Activated CD8-positive, alpha-beta memory T cell treated with anti-CD3 and anti-CD28 coated beads, Interleukin-2, amount 50 U/mL, for 48 hours (primary cell): Measurements from ENCODE around the gene ARL13A.
A peak's percentile ranks its signal among the peaks of the same experiment; 100 is the strongest.
"Not testable (repeated sequence)": the region's sequence is repeated elsewhere in the genome, so short reads cannot be mapped to it uniquely, and the experiment has no call there.

Experiments
- DNase-seq: peaks from one replicate; pipeline ENCODE4 v3.0.0-alpha.2; 2020

The ARL13A gene

GRCh38 chrX:100994352-100995281 lies 25.1 kb downstream of the ARL13A start:
- DNase-seq, result peak; percentile 46

- peak; percentile 56 for DNase-seq
Measured at GRCh38 chrX:100995469-100995868, 26.0 kb downstream of the ARL13A start.

GRCh38 chrX:100999451-100999850 lies 29.9 kb downstream of the ARL13A start:
- DNase-seq, result no peak

GRCh38 chrX:101009090-101009489 lies 39.6 kb downstream of the ARL13A start:
- no peak for DNase-seq

GRCh38 chrX:101012031-101012430 lies 42.5 kb downstream of the ARL13A start:
- DNase-seq, result not testable (repeated sequence)

- DNase-seq, result no peak
Measured at GRCh38 chrX:101022020-101022419, 52.5 kb downstream of the ARL13A start.

- no peak for DNase-seq
Measured at GRCh38 chrX:101025126-101025525, 55.6 kb downstream of the ARL13A start.

- no peak for DNase-seq
Measured at GRCh38 chrX:101028562-101028961, 59.1 kb downstream of the ARL13A start.

- no peak for DNase-seq
Measured at GRCh38 chrX:101029665-101030064, 60.2 kb downstream of the ARL13A start.

- no peak for DNase-seq
Measured at GRCh38 chrX:101037231-101037630, 67.7 kb downstream of the ARL13A start.

GRCh38 chrX:101040197-101040596 lies 70.7 kb downstream of the ARL13A start:
- no peak for DNase-seq
